NCI-H146 treated with DMSO at 0.1 percent for 48 hours (cell line): ENCODE data around the gene CCDC188.

Experiments
- DNase-seq: peaks from one replicate; lab custom pipeline; 2025; ENCODE audit not compliant: unreplicated experiment; lab: John Stamatoyannopoulos, UW

The CCDC188 gene

GRCh38 chr22:20151276-20151588, 377 bp upstream of the CCDC188 start:
- DNase-seq, result no peak

- DNase-seq, result no peak
Observed at GRCh38 chr22:20149257-20150250, 1.3 kb downstream of the CCDC188 start.

- DNase-seq, result no peak
Observed at GRCh38 chr22:20148414-20148813, 2.4 kb downstream of the CCDC188 start.

DNA sequence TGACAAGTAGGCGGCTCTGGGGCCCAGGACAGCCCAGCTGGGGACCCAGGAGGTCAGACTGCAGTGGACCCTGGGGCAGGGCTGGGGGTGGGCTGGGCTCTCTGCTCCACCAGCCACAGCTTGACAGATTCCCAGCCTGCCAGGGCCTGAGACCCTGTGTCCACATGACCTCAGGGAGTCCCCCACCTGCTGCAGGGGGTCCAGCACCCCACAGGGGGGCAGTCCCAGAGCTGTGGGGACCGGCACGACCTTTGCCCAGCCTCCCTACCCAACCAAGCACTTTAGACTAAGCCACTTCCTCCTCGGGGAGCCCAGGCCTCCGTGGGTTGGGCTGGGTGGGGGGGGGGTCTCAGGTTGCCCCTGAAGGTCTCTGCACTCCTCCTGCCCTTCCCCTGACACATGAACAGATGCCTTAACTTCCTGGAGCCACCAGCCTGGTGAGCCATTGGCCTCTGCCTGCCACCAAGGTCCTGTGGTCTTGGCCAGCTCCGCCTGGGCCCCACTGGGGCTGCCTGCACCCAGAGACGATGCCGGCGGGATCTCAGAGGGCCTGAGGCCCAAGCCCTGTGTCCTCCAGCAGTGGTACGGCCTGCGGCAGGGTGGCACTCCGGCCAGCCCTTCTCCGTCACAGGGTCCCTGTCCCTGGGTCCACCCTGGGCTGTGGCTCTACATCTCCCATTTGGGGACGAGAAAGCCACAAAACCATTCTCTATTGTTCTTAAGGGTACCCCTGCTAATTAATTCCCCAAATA, 3.4 kb downstream of the CCDC188 start:
- DNase-seq, result no peak

- no peak for DNase-seq
Observed at GRCh38 chr22:20146777-20147176, 4.1 kb downstream of the CCDC188 start.

DNA sequence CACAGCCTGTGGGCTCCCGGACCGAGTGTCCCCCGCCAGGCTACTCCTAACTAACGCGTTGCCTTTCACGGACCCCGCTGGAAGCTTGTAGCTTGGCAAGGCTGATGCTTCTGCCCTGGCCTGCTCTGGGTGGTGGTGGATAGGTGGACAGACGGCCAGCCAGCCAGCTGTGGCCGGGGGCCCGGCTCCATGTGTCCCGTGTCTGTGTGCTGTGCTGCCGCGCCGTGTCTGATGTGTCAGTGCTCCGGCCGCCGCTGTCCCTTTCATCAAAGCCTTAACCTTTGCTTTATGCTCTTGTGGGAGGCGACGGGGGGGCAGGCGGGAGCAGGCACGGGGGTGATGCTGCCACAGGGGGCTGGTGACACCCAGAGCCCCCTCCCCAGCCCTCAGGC, 5.0 kb downstream of the CCDC188 start:
- no peak for DNase-seq

- no peak for DNase-seq
Observed at GRCh38 chr22:20145206-20145831, 5.5 kb downstream of the CCDC188 start.

DNA sequence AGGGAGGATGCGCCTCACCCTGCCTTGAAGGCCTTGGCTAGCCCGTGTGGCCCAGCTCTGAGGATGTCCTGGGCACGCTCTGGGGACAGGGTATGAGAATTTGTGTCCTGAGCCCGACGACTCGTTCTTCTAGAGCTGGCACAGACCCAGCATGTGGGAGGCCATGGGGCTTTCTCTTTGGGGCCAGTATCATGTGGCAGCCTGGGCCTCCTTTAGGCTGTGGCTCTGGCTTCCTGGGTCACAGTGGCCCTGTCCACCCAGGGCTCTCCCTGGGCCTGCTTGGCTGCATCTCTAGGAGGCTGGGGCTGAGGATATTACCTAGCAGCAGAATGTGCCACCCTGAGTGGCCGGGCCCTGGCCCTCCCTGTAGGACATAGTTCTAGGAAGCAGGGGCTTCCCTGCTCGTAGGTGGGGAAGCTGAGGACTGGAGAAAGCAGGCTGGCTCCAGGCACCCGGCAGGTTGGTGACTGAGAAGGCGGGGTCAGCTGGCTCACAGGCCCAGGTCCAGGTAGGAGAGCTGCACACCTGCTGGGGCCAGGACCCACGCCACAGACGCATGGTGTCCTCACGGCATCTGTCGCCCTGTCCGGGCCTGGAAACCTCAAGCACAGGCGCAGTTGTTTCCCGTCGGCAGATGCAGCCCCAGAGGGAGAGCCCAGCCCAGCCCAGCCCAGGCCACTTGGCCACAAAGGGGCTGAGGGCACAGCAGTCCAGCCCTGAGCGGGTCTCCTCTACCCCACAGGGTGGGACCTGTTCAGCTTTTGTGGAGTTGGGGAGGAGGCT, 6.8 kb downstream of the CCDC188 start:
- no peak for DNase-seq

DNA sequence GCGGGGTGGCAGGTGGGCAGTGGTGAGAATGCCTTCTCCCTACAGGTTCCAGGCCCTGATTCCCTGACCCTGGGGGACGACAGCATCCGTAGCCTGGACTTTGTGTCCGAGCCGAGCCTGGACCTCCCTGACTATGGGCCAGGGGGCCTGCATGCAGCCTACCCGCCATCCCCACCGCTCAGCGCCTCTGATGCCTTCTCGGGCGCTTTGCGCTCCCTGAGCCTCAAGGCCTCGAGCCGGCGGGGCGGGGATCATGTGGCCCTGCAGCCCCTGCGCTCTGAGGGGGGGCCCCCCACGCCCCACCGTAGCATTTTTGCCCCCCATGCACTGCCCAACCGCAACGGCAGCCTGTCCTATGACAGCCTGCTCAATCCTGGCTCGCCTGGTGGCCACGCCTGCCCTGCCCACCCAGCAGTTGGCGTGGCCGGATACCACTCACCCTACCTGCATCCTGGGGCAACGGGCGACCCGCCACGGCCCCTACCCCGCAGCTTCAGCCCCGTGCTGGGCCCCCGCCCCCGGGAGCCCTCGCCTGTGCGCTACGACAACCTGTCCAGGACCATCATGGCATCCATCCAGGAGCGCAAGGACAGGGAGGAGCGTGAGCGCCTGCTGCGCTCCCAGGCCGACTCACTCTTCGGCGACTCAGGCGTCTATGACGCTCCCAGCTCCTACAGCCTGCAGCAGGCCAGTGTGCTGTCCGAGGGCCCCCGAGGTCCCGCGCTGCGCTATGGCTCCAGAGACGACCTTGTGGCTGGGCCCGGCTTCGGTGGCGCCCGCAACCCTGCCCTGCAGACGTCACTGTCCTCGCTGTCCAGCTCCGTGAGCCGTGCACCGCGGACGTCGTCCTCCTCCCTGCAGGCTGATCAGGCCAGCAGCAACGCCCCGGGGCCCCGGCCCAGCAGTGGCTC, 7.9 kb downstream of the CCDC188 start:
- no peak for DNase-seq

DNA sequence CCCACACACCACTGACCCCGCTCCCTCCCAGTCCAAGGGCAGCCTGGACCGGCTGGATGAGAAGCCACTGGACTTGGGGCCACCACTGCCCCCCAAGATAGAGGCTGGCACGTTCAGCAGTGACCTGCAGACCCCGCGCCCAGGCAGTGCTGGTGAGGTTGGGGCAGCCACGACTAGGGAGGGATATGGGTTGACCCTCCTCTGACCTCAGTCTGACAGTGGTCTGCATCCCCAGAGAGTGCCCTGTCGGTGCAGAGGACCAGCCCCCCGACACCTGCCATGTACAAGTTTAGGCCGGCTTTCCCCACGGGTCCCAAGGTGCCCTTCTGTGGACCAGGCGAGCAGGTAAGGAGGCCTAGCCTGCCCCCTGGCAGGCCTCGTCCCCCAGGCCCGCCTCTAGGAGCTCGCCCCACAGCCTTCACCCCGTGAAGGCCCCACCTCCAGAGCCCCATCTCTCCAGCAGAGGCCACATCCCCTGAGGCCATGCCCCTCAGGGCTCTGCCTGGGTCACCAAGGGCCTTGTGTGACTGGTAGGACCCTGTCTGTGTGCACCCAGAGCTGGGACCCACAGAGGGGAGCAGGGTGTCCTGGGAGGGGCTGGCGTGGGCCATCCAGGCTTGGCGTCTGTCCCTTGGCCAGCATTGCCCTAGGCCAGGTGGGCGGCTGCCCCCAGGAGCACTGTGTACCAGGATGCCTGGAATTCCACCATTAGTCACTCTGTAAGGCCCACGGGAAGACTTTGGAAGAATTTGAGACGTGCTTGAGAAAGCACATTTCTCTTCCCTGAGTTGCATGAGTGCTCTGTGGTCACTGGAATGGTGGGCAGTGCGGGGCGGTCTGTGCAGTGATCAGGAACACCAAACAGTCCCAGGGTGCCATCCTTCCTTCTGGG, 9.4 kb downstream of the CCDC188 start:
- no peak for DNase-seq

DNA sequence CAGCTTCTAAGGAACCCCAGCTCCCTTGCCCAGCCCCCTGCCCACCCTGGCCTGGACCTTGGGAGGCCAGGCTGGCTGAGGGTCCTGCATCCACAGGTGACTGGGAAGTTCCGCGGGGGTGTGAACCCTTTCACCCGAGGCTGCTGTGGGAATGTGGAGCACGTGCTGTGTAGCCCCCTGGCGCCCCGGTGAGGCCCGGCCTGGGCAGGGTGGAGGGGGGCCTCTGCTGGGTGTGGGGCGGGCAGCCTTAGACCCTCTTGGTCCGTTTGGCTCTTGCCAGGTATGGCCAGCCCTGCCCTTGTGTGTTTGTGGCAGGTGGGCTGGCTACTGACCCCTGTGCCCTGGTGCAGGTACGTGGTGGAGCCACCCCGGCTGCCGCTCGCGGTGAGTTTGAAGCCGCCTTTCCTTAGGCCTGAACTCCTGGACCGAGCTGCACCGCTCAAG, 10.3 kb downstream of the CCDC188 start:
- no peak for DNase-seq

- no peak for DNase-seq
Observed at GRCh38 chr22:20140107-20140445, 10.8 kb downstream of the CCDC188 start.

DNA sequence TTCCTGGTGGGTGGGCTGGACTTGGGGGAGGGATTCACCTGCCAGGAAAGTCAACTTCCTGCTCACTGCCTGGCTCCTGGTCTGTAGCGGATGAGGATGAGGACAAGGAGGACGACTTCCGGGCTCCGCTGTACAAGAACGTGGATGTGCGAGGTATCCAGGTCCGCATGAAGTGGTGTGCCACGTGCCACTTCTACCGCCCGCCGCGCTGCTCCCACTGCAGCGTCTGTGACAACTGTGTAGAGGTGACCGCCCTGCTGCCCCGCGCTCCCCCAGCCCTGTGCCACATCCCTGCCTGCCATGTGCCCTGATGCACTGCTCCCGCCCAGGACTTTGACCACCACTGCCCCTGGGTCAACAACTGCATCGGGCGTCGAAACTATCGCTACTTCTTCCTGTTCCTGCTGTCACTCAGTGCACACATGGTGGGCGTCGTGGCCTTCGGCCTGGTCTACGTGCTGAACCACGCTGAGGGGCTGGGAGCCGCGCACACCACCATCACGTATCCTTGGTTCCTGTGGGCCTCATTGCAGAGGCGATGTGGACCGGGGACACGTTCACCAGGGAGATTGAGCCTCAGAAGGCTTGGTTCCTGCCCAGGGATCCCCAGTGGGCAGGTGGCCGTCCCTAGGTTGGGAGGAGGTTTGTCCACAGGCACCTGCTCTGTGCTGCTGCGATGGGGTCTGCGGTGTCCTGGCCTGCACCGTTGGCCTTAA, 11.3 kb downstream of the CCDC188 start:
- no peak for DNase-seq

GRCh38 chr22:20138868-20139267, 12.0 kb downstream of the CCDC188 start:
- DNase-seq, result no peak

- DNase-seq, result no peak
Observed at GRCh38 chr22:20138417-20138738, 12.5 kb downstream of the CCDC188 start.

- no peak for DNase-seq
Observed at GRCh38 chr22:20137671-20138416, 13.0 kb downstream of the CCDC188 start.

DNA sequence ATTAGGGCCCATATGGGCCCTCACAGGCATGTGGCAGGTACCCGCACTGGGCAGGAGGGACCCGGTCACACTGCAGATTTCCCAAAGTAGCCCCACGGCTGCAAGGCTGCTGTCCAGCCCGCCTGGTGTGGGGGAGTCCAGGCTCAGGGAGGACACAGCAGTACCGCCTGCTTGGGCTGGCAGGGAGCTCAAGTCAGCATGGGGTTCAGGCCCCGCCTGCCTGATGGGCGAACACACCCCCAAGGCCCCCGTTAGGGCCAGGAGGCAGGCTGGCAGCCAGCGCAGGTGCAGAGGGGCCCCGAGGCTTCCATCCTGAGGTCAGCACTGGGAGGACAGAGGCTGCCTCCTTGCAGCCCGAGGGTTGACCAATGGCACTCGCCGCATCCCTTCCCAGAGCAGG, 13.7 kb downstream of the CCDC188 start:
- DNase-seq, result no peak

DNA sequence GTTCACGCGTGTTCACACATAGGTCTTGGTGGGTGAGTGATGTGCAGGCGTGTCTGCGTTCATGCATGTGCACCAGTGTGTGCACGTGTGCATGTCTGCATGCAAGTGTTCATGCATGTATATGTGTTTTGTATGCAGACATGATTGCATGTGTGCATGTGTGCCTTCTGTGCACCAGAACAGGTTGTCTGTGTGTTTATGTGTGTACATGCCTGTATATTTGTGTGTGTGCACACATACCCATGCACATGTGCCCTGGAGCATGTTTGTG, 14.3 kb downstream of the CCDC188 start:
- no peak for DNase-seq
